Right lobe of liver (tissue), 4 donors: ENCODE results near the gene GPRC5A.

Experiments
- POLR2A ChIP-seq: fragments of 450-650 bp; IDR thresholded peaks from one replicate; pipeline ENCODE4 v1.6.1; 2017; ENCODE audit warnings: antibody characterized with exemption, mild to moderate bottlenecking
- TF ChIP-seq, protein P1 (sequence below), 4 donors: fragments of 200-600 bp in 3 of 4; fragments of 450-650 bp in 1 of 4; IDR thresholded peaks; one replicate each; pipeline versions ENCODE4 v1.5.1 to v1.8.0; 2016 to 2022; ENCODE audit warnings: antibody characterized with exemption in 4 of 4, mild to moderate bottlenecking in 2 of 4
- donor health status: DM: no; HTN: no; CAD: no.
- donor health status: DM: no; HTN: no; CAD: no.
- donor health status: DM: no; HTN: yes; CAD: no.

DNA sequence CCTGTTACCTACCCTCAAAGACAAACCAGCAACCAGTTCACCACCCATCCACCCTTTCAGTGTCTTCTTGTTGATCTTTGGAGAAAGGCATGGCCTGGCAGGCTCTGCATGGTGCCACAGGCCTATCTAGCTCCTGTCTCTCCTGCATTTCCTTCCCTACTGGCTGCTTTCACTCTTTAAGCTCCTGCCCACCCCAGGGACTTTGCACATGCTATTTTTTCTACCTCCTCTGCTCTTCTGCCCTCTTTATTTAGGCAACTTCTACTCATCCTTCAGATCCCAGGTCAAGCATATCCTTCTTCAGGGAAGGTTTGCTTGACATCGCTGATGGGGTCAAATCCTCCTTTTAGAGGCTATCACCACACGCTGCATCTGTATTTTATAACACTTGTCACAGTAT lies 27.1 kb upstream of the GPRC5A start:
- TF ChIP-seq, protein P1, sequence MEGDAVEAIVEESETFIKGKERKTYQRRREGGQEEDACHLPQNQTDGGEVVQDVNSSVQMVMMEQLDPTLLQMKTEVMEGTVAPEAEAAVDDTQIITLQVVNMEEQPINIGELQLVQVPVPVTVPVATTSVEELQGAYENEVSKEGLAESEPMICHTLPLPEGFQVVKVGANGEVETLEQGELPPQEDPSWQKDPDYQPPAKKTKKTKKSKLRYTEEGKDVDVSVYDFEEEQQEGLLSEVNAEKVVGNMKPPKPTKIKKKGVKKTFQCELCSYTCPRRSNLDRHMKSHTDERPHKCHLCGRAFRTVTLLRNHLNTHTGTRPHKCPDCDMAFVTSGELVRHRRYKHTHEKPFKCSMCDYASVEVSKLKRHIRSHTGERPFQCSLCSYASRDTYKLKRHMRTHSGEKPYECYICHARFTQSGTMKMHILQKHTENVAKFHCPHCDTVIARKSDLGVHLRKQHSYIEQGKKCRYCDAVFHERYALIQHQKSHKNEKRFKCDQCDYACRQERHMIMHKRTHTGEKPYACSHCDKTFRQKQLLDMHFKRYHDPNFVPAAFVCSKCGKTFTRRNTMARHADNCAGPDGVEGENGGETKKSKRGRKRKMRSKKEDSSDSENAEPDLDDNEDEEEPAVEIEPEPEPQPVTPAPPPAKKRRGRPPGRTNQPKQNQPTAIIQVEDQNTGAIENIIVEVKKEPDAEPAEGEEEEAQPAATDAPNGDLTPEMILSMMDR (IDR thresholded peaks at IDR 0.05) = no peak
- no peak for TF ChIP-seq POLR2A
